Mucosa of gallbladder (tissue), 1 donor: ENCODE data around the gene TOM1. TPM values are rescaled to one million over a fixed set of nuclear protein-coding genes. Genes with fewer than 3 reads are reported as not detected.
"Not testable (repeated sequence)": the region's sequence is repeated elsewhere in the genome, so short reads cannot be mapped to it uniquely, and the experiment has no call there.

Experiments used
- DNase-seq: peaks from one replicate; pipeline ENCODE4 v3.0.0-alpha.2; 2020; ENCODE audit warnings: low spot score
- total RNA-seq: library from RNA; stranded (reverse); gene quantifications from one replicate; pipeline ENCODE4 v1.2.1, GENCODE V29; 2021
- donor health status: DM: no; HTN: no; CAD: no.

TOM1 gene
- total RNA-seq, 1 donor from 2014 or later, result 82.9 TPM

DNA sequence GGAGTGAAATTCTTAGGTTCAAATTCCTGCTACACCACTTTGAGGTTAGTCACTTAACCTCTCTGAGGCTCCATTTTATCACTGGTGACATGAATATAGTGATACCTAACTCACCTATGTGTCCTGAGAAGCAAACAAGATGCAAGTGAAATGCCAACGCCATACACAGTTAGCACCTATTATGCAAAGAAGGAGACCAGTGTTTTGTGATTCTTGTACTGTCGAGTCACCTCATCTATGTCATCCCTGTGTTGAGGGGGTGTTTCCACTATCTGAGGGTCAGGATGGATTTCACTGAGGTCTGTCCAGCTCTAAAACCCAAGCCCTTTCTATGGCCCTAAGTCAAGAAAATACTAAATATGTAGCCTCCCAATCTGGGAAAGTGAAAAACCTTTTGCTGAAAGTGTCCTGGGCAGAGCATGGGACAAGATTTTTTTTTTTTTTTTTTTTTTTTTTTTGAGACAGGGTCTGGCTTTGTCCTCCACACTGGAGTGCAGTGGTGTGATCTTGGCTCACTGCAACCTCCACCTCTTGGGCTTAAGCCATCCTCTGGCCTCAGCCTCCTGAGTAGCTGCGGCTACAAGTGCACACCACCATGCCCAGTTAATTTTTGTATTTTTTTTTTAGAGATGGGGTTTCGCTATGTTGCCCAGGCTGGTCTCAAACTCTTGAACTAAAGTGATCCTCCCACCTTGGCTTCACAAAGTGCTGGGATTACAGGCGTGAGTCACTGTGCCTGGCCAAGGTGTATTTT is 95.3 kb downstream of the TOM1 start:
- DNase-seq, result no peak

DNA sequence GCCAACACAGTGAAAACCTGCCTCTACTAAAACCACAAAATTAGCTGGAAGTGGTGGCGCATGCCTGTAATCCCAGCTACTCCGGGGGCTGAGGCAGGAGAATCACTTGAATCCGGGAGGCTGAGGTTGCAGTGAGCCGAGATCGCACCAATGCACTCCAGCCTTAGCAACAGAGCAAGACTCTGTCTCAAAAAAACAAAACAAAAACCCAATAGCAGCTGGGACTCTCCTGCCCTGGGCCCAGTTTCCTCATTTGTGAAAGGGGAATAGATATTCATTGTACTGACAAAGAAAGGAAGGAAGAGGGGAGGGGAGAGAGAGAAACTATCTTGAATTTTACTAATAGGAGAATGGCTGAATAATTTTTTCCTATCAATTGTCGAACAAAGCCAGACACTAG is 96.9 kb downstream of the TOM1 start:
- DNase-seq, result not testable (repeated sequence)

DNA sequence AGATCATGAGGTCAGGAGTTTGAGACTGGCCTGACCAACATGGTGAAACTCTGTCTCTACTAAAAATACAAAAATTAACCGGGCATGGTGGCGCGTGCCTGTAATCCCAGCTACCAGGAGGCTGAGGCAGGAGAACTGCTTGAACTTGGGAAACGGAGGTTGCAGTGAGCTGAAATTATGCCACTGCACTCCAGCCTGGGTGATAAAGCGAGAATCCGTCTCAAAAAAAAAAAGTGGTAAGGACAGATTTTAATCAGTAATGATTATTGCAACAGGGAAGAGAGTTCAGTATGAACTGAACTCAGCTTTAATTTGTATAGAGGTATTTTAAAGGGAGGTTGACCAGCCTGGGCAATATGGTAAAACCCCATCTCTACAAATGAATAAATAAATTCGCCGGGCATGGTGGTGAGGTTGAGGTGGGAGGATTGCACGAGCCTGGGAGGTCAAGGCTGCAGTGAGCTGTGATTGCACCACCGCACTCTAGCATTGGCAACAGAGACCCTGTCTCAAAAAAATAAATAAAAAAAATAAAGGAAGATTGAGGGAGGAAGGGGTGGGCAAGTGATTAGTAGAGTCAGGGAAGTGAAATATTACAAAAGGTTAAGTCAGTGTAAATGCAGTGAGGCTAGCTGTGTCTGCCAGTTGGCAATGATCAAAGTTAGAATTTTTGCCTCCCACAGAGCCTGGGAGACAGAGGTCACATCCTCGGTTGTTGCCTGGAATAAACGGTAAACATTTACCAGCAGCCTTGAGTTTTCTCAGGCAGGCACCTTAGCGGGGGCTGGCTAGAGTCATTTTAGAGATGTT is 97.6 kb downstream of the TOM1 start:
- DNase-seq, result peak; percentile 74

Other genes starting within 250 kb of the TOM1 start
- not detected for gene ISX, start 233.7 kb upstream of the TOM1 start, total RNA-seq
- 15.8 TPM for gene HMGXB4, start 42.4 kb upstream of the TOM1 start, total RNA-seq
- gene HMOX1, start 81.2 kb downstream of the TOM1 start, total RNA-seq, result 41.1 TPM
- 25.4 TPM for gene MCM5, start 100.2 kb downstream of the TOM1 start, total RNA-seq
- 4.4 TPM for gene RASD2, start 240.9 kb downstream of the TOM1 start, total RNA-seq